Inferior parietal cortex (tissue), 1 donor: Measurements from ENCODE around the gene PLEK2.
"Not testable (repeated sequence)": the region's sequence is repeated elsewhere in the genome, so short reads cannot be mapped to it uniquely, and the experiment has no call there.

Source experiments
- DNase-seq: peaks from one replicate; pipeline ENCODE4 v3.0.0-alpha.2; 2016; ENCODE audit errors: extremely low spot score

Gene PLEK2, protein sequence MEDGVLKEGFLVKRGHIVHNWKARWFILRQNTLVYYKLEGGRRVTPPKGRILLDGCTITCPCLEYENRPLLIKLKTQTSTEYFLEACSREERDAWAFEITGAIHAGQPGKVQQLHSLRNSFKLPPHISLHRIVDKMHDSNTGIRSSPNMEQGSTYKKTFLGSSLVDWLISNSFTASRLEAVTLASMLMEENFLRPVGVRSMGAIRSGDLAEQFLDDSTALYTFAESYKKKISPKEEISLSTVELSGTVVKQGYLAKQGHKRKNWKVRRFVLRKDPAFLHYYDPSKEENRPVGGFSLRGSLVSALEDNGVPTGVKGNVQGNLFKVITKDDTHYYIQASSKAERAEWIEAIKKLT

GRCh38 chr14:67411820-67412421 is at the start of gene PLEK2:
Gene PLEK2 (minus strand): TSS chr14:67412165. CDS start chr14:67412059, 106 bp downstream.
- DNase-seq: no peak

DNA sequence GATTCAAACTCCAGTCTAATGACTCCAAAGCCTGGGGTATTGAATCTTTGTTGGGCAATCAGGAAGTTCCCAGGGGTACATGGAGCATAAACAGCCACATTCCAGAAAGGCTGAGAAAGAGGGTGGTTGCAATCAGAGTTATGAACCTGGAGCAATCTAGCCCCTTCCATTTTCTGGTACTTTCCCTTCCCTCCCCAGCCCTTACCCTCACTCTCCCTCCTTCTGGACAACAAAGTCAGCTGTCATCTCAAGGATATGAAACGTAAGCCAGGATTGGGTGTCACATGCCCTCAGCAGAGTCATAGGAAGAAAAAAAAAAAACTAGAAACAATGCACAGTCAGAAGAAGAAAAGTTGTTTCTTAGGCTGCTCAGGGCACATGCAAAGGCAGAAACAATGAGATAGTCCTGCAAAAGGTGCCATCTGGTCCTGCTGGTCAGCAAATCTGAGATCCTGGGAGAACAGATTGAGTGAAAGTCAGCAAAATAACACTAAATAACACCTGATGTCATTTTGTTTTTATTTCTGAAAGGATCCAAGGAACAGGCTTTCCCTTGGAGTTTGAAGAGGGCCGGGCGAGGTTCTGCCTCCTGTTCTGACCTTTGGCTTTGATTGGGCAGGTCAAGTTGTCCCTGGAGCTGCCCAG is 49.5 kb upstream of the PLEK2 start:
- DNase-seq: no peak

- no peak for DNase-seq
Observed at GRCh38 chr14:67459336-67459735, 47.4 kb upstream of the PLEK2 start.

GRCh38 chr14:67457782-67458181 is 45.8 kb upstream of the PLEK2 start:
- no peak for DNase-seq

GRCh38 chr14:67456732-67457131 is 44.8 kb upstream of the PLEK2 start:
- DNase-seq: no peak

DNA sequence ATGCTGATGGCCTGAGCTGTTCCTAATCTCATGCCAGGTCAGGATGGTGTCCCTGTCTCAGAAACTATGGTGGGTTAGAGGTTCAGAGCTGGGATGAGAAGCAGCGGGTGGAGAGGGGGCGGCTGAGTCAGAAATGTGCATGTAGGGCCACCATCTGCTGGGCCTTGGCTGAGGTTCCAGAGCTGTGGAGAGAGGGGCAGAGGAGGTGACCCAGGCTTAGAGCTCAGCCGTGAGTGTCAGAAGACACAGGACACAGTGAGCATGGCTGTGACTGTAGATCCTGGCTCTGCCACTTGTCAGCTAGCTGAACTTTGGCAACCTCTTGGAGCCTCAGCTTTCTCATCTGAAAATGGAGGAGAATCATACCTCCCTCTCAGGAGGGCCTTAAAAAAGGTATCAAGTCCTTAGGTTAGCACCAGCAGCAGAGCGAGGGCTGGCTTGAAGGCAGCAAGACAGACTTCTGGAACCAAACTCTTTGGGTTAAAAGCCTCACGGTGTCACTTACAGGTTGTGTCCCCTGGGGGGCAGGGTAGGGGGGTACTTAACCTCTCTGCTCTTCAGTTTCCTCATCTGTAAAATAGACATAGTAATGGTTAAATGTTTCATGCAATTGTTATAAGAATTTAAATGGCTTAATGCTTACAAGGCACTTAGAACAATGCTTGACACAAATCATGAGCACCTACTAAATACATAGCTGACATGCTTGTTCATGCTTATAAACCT is 41.8 kb upstream of the PLEK2 start:
- DNase-seq: no peak

GRCh38 chr14:67451667-67452066 is 39.7 kb upstream of the PLEK2 start:
- not testable (repeated sequence) for DNase-seq

- no peak for DNase-seq
Observed at GRCh38 chr14:67449096-67449495, 37.1 kb upstream of the PLEK2 start.

DNA sequence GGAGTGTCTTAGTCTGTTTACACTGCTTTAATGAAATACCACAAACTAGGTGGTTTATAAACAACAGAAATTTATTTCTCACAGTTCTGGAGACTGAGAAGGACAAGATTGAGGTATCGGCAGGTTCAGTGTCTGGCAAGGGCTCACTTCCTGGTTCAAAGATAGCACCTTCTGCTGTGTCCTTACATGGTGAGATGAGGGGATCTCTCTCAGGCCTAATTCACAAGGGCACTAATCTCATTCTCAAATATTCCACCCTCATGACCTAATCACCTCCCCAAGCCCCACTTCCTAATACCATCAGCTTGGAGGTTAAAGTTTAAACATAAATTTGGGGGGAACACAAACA is 35.0 kb upstream of the PLEK2 start:
- DNase-seq: no peak

GRCh38 chr14:67446371-67447032 is 34.5 kb upstream of the PLEK2 start:
- peak; percentile 16 for DNase-seq

DNA sequence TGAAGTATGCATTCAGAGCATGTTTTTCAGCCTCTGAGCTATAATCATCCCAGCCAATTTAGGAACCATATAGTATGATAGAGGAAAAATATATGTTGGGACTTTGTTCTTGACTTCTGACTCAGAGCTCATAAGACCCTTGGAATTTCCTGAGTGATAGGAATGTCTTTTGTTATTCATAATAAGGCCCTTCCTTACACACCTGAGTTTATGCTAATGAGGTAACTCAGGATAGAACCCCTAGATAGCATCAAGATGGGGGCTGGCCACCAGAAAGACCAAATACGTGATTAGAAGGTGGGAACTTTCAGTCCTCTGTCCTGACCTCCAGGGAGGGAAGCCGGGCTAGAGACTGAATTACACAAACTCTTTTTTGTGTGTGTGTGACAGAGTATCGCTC is 32.4 kb upstream of the PLEK2 start:
- no peak for DNase-seq

DNA sequence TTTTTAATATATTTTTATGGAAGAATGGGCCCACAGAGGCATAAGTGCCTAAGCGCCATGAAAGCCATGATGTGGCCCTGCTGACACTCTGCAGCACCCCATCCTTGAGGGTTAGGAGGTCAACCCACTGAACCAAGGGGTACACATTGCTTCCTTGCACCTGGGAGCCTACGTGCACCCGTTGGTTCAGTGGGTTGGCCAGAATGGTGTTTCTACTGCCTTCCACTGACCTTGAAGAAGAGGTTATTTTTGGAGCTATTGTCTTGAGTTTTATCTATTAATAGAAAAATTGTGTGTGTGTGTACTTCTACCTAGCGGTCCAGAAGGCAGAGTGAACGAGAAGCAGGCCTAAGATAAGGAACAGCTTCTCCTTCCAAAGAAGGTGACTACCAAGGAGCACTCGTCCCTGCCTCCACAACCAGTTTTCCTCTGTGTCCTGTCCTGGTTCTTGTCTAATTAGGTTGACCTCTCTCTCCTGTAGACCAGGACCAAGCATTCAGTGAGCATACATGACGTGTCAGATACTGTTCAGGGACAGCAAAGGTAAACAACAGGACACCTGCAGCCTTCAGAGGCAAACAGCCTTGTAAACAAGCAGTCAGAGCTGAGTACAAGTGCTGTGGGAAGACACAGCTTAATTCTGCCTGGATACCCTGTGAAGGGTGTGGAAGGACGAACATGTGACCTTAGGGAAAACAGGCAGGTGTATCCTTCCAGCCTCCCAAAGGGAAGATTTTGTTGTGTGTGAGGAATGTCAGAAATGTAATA is 30.4 kb upstream of the PLEK2 start:
- no peak for DNase-seq

DNA sequence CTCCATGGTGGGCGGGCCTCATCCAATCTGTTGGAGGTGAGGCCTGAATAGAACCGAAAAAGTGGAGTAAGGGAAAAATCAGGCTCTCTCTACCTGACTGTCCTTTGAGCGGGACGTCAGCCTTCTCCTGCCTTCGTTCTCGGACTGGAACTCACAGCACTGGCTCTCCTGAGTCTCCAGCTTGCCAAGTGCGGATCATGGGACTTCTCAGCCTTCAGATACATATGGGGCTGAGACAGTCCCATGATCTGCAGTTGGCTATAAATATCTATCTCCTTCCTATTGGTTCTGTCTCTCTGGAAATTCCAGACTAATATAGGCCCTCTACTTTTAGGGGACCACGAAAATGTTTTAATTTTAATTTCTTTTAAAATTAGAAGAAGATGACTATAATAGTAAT is 29.7 kb upstream of the PLEK2 start:
- no peak for DNase-seq

DNA sequence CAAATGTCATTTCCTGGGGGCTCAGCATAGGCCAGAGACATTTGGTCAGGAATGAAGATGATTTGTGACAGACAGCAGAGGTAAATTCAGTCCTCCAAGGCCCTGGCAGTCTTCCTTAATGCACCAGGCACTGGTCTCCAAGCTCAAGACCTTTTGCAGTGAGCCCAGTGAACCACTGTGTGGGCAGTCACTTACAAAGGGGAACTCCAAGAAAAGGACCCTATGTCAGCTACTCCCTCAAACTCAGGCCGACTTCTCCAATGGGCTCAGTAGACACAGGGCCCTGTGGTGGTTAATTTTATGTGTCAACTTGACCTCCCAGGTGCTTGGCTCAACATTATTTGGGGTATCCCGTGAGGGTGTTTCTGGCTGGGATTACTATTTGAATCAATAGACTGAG is 29.3 kb upstream of the PLEK2 start:
- no peak for DNase-seq

DNA sequence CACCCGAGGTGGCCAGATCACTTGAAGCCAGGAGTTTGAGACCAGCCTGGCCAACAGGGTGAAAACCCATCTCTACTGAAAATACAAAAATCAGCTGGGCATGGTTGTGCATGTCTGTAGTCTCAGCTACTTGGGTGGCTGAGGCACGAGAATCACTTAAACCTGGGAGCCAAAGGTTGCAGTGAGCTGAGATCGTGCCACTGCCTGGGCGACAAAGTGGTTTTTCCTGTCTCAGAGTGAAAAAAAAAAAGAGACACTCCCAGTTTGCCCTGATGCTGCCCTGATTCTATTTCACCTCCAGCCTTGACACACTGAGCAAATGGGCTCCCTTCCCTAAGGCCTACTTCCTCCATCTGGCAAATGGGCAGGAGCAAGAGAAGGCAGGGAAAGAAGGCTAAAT is 28.5 kb upstream of the PLEK2 start:
- DNase-seq: no peak

GRCh38 chr14:67438969-67439368 is 27.0 kb upstream of the PLEK2 start:
- no peak for DNase-seq

DNA sequence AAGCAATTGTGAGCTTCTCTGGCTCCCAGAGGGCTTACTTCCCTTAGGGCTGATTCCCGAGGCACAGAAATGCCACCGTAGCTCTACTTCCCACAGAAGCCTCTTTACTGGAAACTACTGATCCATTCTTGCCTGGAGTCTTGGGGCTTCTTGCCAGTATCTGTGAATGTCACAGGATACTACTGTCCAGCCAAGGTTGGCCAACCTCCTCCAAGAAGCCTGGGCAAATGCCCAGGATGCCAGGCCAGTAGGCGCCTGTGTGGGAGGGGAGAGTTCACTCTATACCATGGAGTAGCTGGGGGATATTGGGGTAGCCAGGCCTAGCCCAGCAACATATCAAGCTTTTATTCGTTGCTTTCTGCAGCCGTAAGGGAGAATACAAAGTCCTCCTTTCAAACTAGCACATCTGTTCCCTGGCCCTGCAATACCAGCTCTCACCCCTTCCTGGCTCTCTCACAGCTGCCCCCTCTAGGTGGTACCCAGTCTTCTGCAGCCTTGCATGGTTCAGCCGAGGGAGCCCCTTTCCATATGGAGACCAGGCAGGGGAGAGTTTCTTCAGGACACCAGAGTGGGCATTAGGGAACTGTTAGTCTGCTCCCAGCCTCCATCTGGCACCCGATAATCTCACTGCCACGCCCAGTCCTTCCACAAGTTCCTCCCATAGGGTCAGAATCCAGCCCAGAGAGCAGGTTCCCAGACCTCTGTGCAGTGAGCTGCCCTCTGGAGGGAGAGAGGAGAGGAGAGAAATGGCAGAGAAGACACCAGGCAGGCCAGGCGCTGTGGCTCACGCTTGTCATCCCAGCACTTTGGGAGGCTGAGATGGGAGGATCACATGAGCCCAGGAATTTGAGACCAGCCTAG is 24.3 kb upstream of the PLEK2 start:
- no peak for DNase-seq

GRCh38 chr14:67435603-67436002 is 23.6 kb upstream of the PLEK2 start:
- DNase-seq: no peak

GRCh38 chr14:67432050-67432564 is 20.1 kb upstream of the PLEK2 start:
- DNase-seq: no peak
